Aorta (tissue), 5 donors: ENCODE measurements around the gene KIAA1217. TPM values are rescaled to one million over a fixed set of nuclear protein-coding genes. Genes with fewer than 3 reads are reported as not detected.

Experiments
- ATAC-seq: fragments of 200-7000 bp; cut with Tn5 transposase; one replicate; pipeline ENCODE4 v1.9.1; 2022; ENCODE audit warnings: moderate library complexity; ENCODE audit not compliant: low FRiP score
- DNase-seq, 2 donors: peaks; one replicate each; pipeline ENCODE4 v3.0.0-alpha.2; 2020
- H3K27ac ChIP-seq, 2 donors: one replicate each; pipeline ENCODE4 v1.5.1; 2013; ENCODE audit warnings: low read length in 2 of 2, mild to moderate bottlenecking in 2 of 2, moderate library complexity in 2 of 2, control low read depth in 1 of 2, inconsistent platforms in 1 of 2, low read depth in 1 of 2
- H3K27me3 ChIP-seq, 2 donors: one replicate each; pipeline ENCODE4 v1.6.1; 2013; ENCODE audit warnings: control low read depth in 1 of 2, low read length in 1 of 2, mild to moderate bottlenecking in 1 of 2, moderate library complexity in 1 of 2; ENCODE audit not compliant: insufficient read depth in 2 of 2, control insufficient read depth in 1 of 2
- H3K36me3 ChIP-seq, 2 donors: one replicate each; pipeline ENCODE4 v1.6.1; 2013; ENCODE audit warnings: control low read depth in 1 of 2, low read length in 1 of 2, mild to moderate bottlenecking in 1 of 2; ENCODE audit not compliant: insufficient read depth in 2 of 2, control insufficient read depth in 1 of 2
- H3K4me1 ChIP-seq, 2 donors: one replicate each; pipeline ENCODE4 v1.6.1; 2013; ENCODE audit warnings: low read length in 2 of 2, control low read depth in 1 of 2, mild to moderate bottlenecking in 1 of 2, moderate library complexity in 1 of 2; ENCODE audit not compliant: insufficient read depth in 2 of 2, control insufficient read depth in 1 of 2
- H3K4me3 ChIP-seq, 2 donors: one replicate each; pipeline ENCODE4 v1.5.1; 2013; ENCODE audit warnings: low read length in 2 of 2, control low read depth in 1 of 2, mild to moderate bottlenecking in 1 of 2
- H3K9me3 ChIP-seq: one replicate; pipeline ENCODE4 v1.6.1; 2013; ENCODE audit warnings: mild to moderate bottlenecking, low read length; ENCODE audit not compliant: control insufficient read depth
- WGBS, 2 donors: extraction: QIAGEN DNeasy Blood & Tissue Kit; methylation state at CpG; one replicate each; pipeline ENCODE4 v1.1.7; 2013; 5-methylcytosine and 5-hydroxymethylcytosine counted together
- intact Hi-C, 2 donors: fragments of 100-400 bp; cut with DNase I; formaldehyde crosslinking; loops; one replicate each; pipeline versions ENCODE4 v1.14.2 to v1.15.0; 2022
- polyA plus RNA-seq, 2 donors: library from polyadenylated mRNA; stranded (reverse); fragments of 200-250 nt; gene quantifications; one replicate each; pipeline ENCODE4 v1.2.3, GENCODE V29; 2013
- total RNA-seq, 2 donors: library from RNA; stranded (reverse); fragmentation: NEBNext Ultra II Directional; extraction: Animal tissue kit (Norgen Biotek cat#: 25700); gene quantifications; one replicate each; pipeline ENCODE4 v1.2.1, GENCODE V29; 2021
- donor health status: healthy with polysubstance abuse.
- donor health status: Bipolar disorder and iron deficiency.
- donor health status: DM: no; HTN: no; CAD: no.
- donor health status: DM: no; HTN: no; CAD: no.
- donor health status: DM: yes; HTN: yes; CAD: no.

KIAA1217 gene
- total and polyA plus RNA-seq, 4 donors = 2.5 to 18.3 (median 11.1) TPM

DNA sequence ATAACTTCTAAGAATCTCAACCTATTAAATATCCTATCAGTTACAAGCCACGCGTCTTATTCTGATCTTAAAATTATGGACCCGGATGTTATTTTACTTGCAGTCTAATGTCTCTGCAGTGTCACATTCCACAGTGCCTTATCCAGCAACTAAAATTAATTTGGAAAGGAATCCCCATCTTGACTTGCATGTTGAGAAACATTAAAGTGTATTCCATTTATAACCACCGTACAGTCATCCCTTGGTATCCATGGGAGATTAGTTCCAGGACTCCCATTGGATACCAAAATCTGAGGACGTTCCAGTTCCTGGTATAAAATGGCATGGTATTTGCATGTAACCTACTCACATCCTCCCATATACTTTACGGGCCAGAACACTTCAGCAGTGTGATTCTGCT, 320.0 kb downstream of the KIAA1217 start:
- ATAC-seq (no peak), DNase-seq (no peak)
- Histone ChIP-seq H3K4me1 (no peaks in the 10 kb centered on the region), H3K36me3 (peaks cover 2 to 6% of the 10 kb centered on the region in 2 donors), H3K4me3 (no peak overlapping the region), H3K27me3 (no peaks in the 10 kb centered on the region), H3K9me3 (no peaks in the 10 kb centered on the region), H3K27ac (no peak overlapping the region)
- WGBS, 2 donors = 65 to 68% methylated on average over 6 of the region's 6 CpGs
- intact Hi-C loops = no loop called here

DNA sequence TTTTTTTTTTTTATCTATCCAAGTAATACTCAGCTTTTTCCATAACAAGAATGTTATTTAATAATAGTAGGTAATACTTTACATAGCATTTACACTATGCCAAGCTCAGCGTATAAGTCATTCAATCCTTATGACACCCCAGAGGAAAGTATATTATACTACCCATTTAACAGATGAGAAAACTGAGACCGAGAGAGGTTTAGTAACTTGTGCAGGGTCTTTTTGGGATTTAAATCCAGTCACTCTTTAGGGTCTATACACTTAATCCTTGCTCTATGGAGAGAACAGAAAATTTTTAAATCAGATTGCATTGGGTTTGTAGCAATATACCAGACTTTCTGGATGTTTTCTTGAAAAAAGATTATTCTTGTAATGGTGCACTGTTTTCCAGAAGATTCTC, 322.5 kb downstream of the KIAA1217 start:
- ATAC-seq = no peak
- intact Hi-C loops = no loop called here
- 96 to 100% methylated on average over 2 of the region's 2 CpGs for WGBS, 2 donors

DNA sequence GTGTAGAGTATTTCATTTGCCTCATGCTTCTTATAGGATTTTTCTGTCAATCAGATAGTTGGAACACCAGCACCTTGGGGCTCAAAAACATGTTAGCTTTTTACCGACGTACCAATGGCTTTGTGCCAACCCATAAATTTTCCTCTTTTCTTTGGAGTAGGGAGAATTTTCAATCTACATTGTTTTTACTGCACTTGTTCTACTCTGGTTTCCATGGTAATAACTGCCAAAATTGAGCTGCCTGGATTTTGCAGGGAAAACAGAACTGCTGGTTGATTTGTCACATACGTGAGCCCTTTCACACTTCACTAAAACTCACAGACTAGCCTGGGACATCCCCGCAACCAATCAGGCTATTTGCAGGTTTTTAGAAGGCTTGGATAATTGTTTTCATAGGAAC, 325.0 kb downstream of the KIAA1217 start:
- 28 to 32% methylated on average over 4 of the region's 4 CpGs for WGBS, 2 donors
- intact Hi-C loops = no loop called here
- no peak overlapping the region for H3K27ac ChIP-seq

More for the DNA sequence above, 322.5 kb downstream of the KIAA1217 start:
- no peaks in the 10 kb centered on the region for H3K9me3 ChIP-seq
- no peak overlapping the region for H3K4me3 ChIP-seq
- H3K27ac ChIP-seq = no peak overlapping the region
- no peaks in the 10 kb centered on the region for H3K4me1 ChIP-seq
- H3K36me3 ChIP-seq = peaks cover 5 to 8% of the 10 kb centered on the region in 2 donors
- no peak for DNase-seq
- H3K27me3 ChIP-seq = no peaks in the 10 kb centered on the region

DNA sequence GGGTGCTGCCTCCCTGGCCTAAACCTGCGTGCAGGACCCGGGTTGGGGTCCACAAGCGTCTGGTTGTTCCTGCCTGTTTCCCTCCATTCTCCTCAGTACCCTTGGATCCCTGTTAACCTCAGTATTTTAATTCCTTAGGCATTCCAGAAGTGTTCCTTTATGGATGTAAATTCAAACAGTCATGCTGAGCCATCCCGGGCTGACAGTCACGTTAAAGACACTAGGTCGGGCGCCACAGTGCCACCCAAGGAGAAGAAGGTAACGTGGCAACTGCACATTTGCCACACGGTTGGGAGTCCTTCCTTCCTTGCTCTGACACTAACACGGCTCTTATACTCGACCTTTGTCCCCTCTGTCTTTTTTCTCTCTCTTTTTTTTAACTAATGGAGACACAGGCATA, 327.7 kb downstream of the KIAA1217 start:
- Histone ChIP-seq H3K9me3 (no peaks in the 10 kb centered on the region), H3K27me3 (no peaks in the 10 kb centered on the region), H3K36me3 (peaks cover 5 to 8% of the 10 kb centered on the region in 2 donors), H3K4me1 (no peaks in the 10 kb centered on the region), H3K4me3 (no peak overlapping the region), H3K27ac (no peak overlapping the region)
- intact Hi-C loops = no loop called here
- DNase-seq (no peak), ATAC-seq (no peak)
- 91% methylated on average over 11 of the region's 11 CpGs for WGBS, 2 donors

More for the DNA sequence above, 325.0 kb downstream of the KIAA1217 start:
- no peak overlapping the region for H3K4me3 ChIP-seq
- no peaks in the 10 kb centered on the region for H3K27me3 ChIP-seq
- DNase-seq = no peak
- no peaks in the 10 kb centered on the region for H3K4me1 ChIP-seq
- H3K36me3 ChIP-seq = peaks cover 5 to 8% of the 10 kb centered on the region in 2 donors
- H3K9me3 ChIP-seq = no peaks in the 10 kb centered on the region
- no peak for ATAC-seq

DNA sequence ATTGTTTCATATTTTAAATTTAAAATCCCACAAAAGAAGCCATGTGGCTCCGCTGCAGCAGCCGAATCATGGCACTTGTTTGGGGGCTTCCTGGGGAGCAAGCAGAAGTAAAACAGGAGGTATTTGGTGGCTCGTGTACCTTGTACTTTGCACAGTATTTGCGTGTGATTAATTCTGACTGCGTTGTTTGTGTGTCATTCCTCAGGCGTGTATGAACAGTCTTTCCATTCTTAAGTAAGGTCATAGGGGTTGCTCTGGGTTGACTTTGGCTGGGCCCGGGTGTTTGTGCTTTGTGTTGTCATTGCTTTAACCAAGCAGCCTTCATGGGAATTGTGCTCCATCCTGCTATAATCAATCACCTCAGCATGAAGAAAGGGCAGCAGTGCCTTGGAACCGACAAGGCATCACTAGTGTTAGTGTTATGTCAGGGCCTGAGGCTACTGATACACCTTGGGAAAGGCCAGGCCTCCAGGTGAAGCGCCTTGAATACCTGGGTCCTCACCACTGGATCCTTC, 332.4 kb downstream of the KIAA1217 start:
- intact Hi-C loops = no loop called here
- Histone ChIP-seq H3K27ac (no peak overlapping the region), H3K9me3 (no peaks in the 10 kb centered on the region), H3K36me3 (peaks cover 0 to 3% of the 10 kb centered on the region in 2 donors), H3K4me1 (no peaks in the 10 kb centered on the region), H3K27me3 (no peaks in the 10 kb centered on the region), H3K4me3 (no peak overlapping the region)
- no peak for ATAC-seq
- 67 to 78% methylated on average over 9 of the region's 9 CpGs for WGBS, 2 donors
- no peak for DNase-seq

DNA sequence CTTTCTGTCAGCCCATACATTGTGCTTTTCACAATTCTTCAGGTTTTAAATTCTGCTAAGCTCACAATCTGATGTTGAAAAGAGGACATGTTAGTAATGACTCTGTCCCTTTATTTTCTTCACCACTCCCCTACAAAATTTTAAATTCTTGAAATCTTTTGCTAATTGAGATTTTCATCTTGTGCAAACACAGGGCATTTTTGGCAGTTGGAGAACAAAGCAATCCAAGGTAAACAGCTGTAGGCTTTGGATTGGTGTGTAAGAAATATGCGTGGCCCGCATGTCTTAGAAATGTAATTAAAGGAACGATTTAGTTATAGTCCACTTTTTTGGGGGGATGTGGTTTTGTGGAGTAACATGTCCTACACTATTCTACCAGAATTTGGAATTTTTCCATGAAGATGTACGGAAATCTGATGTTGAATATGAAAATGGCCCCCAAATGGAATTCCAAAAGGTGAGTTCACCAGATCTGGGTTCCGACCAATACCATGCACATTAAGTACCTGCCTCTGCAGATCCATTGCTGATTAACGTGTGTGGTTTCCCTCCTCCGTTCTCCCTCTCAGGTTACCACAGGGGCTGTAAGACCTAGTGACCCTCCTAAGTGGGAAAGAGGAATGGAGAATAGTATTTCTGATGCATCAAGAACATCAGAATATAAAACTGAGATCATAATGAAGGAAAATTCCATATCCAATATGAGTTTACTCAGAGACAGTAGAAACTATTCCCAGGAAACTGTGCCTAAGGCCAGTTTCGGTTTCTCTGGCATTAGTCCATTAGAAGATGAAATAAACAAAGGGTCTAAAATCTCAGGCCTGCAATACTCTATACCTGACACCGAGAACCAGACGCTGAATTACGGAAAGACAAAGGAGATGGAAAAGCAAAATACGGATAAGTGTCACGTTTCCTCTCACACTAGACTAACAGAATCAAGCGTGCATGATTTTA, 333.7 kb downstream of the KIAA1217 start:
- ATAC-seq = no peak
- no peak for DNase-seq
- no peaks in the 10 kb centered on the region for H3K4me1 ChIP-seq

DNA sequence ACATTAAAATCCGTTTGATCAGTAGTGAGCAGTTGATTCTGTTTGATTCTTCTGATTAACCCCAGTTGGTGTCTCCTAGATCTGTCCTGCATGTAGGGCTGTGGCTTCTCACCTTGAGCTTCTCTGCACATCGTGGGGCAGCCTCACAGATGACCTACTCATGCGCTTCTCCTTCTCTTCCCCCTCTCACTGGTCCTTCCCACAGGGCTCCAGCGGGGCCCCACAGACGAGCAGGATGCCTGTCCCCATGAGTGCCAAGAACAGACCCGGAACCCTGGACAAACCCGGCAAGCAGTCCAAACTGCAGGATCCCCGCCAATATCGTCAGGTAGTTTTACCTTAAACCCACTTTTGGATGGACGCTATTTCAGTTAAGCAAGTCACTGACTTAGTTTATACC, 335.8 kb downstream of the KIAA1217 start:
- intact Hi-C loops = no loop called here
- WGBS, 2 donors = 94 to 96% methylated on average over 10 of the region's 10 CpGs

More for the DNA sequence above, 333.7 kb downstream of the KIAA1217 start:
- no peaks in the 10 kb centered on the region for H3K9me3 ChIP-seq
- no peak overlapping the region for H3K4me3 ChIP-seq
- H3K27me3 ChIP-seq = no peaks in the 10 kb centered on the region
- 80 to 84% methylated on average over 14 of the region's 14 CpGs for WGBS, 2 donors
- H3K27ac ChIP-seq = no peak overlapping the region
- peaks cover 0 to 3% of the 10 kb centered on the region in 2 donors for H3K36me3 ChIP-seq
- intact Hi-C loops = no loop called here

DNA sequence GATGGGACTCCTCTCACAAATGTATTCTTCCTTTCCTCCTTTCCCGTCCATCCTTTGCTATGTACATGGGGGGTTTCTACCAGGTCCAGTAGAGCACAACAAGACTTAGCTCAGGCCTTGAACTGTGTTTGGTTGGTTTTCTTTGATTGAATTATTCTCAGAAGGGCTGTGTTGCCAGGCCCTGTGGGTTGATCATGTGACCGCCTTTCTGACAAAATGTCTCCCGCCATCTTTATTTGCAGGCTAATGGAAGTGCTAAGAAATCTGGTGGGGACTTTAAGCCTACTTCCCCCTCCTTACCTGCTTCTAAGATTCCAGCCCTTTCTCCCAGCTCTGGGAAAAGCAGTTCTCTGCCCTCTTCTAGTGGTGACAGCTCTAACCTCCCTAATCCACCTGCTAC, 336.6 kb downstream of the KIAA1217 start:
- Histone ChIP-seq H3K4me1 (no peaks in the 10 kb centered on the region), H3K27me3 (no peaks in the 10 kb centered on the region), H3K9me3 (no peaks in the 10 kb centered on the region), H3K36me3 (peaks cover 0 to 3% of the 10 kb centered on the region in 2 donors), H3K4me3 (no peak overlapping the region), H3K27ac (no peak overlapping the region)
- WGBS, 2 donors = 95 to 96% methylated on average over 3 of the region's 3 CpGs
- DNase-seq = no peak
- no peak for ATAC-seq
- intact Hi-C loops = no loop called here

More for the DNA sequence above, 335.8 kb downstream of the KIAA1217 start:
- H3K4me3 ChIP-seq = no peak overlapping the region
- no peaks in the 10 kb centered on the region for H3K27me3 ChIP-seq
- H3K27ac ChIP-seq = no peak overlapping the region
- ATAC-seq = no peak
- H3K4me1 ChIP-seq = no peaks in the 10 kb centered on the region
- peaks cover 0 to 3% of the 10 kb centered on the region in 2 donors for H3K36me3 ChIP-seq
- DNase-seq = no peak
- no peaks in the 10 kb centered on the region for H3K9me3 ChIP-seq
